IMR-90 (cell line): ENCODE measurements around the gene GGCT. TPM values are rescaled to one million over a fixed set of nuclear protein-coding genes. Genes with fewer than 3 reads are reported as not detected.

Experiments
- ATAC-seq: fragments of 200-7000 bp; cut with Tn5 transposase; 2 replicates; pipeline ENCODE4 v1.9.1; 2020; ENCODE audit warnings: low read depth, mild to moderate bottlenecking, moderate library complexity
- BruUV-seq: library from RNA; stranded (reverse); fragments of 400-500 nt; replicated peaks from 2 replicates; lab custom pipeline; 2021; lab: Mats Ljungman, UMichigan
- CTCF ChIA-PET: fragments of 300-600 bp; formaldehyde crosslinking; extraction: SDS; loops from one replicate; lab custom pipeline; 2021; ENCODE audit warnings: antibody characterized with exemption; lab: Yijun Ruan, JAX
- POLR2A ChIA-PET: fragments of 300-600 bp; sonication (Branson Sonifier 250); formaldehyde crosslinking; loops from one replicate; lab custom pipeline; 2022; ENCODE audit warnings: antibody characterized with exemption; ENCODE audit not compliant: unreplicated experiment; lab: Charles Lee
- DNase-seq: peaks from one replicate; pipeline ENCODE4 v3.0.0; 2013
- H2AFZ ChIP-seq: replicated peaks from 2 replicates; pipeline ENCODE3; 2013; ENCODE audit warnings: low read length, mild to moderate bottlenecking; ENCODE audit not compliant: poor library complexity
- H2AK5ac ChIP-seq: 2 replicates; pipeline ENCODE4 v1.6.1; 2013; ENCODE audit warnings: low read depth, low read length, inconsistent platforms
- H2AK9ac ChIP-seq: replicated peaks from 2 replicates; pipeline ENCODE3; 2013; ENCODE audit warnings: mild to moderate bottlenecking, low read depth, low read length, moderate library complexity; ENCODE audit not compliant: poor library complexity
- H2BK120ac ChIP-seq: 2 replicates; pipeline ENCODE4 v1.6.1; 2013; ENCODE audit warnings: low read depth, low read length, inconsistent platforms
- H2BK15ac ChIP-seq: 3 replicates; pipeline ENCODE4 v1.6.1; 2013; ENCODE audit warnings: low read depth, low read length, inconsistent platforms
- H2BK20ac ChIP-seq: 2 replicates; pipeline ENCODE4 v1.6.1; 2013; ENCODE audit warnings: low read depth, mild to moderate bottlenecking, inconsistent platforms, low read length, moderate library complexity
- H2BK5ac ChIP-seq: 2 replicates; pipeline ENCODE4 v1.6.1; 2013; ENCODE audit warnings: mild to moderate bottlenecking, low read depth, low read length, inconsistent platforms; ENCODE audit not compliant: poor library complexity, severe bottlenecking
- H3K14ac ChIP-seq: replicated peaks from 2 replicates; pipeline ENCODE4 v1.6.1; 2013; ENCODE audit warnings: low read depth, low read length, inconsistent platforms
- H3K18ac ChIP-seq: 2 replicates; pipeline ENCODE4 v1.6.1; 2013; ENCODE audit warnings: low read depth, low read length, control low read depth
- H3K23ac ChIP-seq: 2 replicates; pipeline ENCODE4 v1.6.1; 2013; ENCODE audit warnings: low read depth, low read length, inconsistent platforms
- H3K27ac ChIP-seq: 2 replicates; pipeline ENCODE4 v1.5.1; 2013; ENCODE audit warnings: mild to moderate bottlenecking, control low read depth, low read length; ENCODE audit not compliant: insufficient read depth
- H3K27me3 ChIP-seq: 2 replicates; pipeline ENCODE4 v1.6.1; 2013; ENCODE audit warnings: low read length; ENCODE audit not compliant: control insufficient read depth, insufficient read depth
- H3K36me3 ChIP-seq: 2 replicates; pipeline ENCODE4 v1.6.1; 2013; ENCODE audit warnings: low read length, mixed read lengths; ENCODE audit not compliant: control insufficient read depth, insufficient read depth
- H3K4ac ChIP-seq: 2 replicates; pipeline ENCODE4 v1.6.1; 2013; ENCODE audit warnings: low read depth, low read length, inconsistent platforms
- H3K4me1 ChIP-seq: 2 replicates; pipeline ENCODE4 v1.6.1; 2013; ENCODE audit warnings: low read length, mixed read lengths; ENCODE audit not compliant: control insufficient read depth, insufficient read depth
- H3K4me2 ChIP-seq: 2 replicates; pipeline ENCODE4 v1.6.1; 2013; ENCODE audit warnings: low read depth, mild to moderate bottlenecking, control low read depth, low read length, moderate library complexity
- H3K4me3 ChIP-seq: 2 replicates; pipeline ENCODE4 v1.5.1; 2013; ENCODE audit warnings: low read depth, mild to moderate bottlenecking, control low read depth, low read length, moderate library complexity; ENCODE audit not compliant: insufficient read depth
- H3K56ac ChIP-seq: 2 replicates; pipeline ENCODE4 v1.6.1; 2013; ENCODE audit warnings: low read length, inconsistent platforms; ENCODE audit not compliant: insufficient read depth; ENCODE audit errors: extremely low read depth
- H3K79me1 ChIP-seq, 2 experiments: 2 replicates each; pipeline ENCODE4 v1.6.1; 2013; ENCODE audit warnings: low read length in 2 of 2, inconsistent platforms in 1 of 2, low read depth in 1 of 2
- H3K9ac ChIP-seq: 2 replicates; pipeline ENCODE4 v1.6.1; 2013; ENCODE audit warnings: low read depth, low read length, control low read depth
- H3K9me1 ChIP-seq: 2 replicates; pipeline ENCODE4 v1.6.1; 2013; ENCODE audit warnings: low read length, inconsistent platforms; ENCODE audit not compliant: insufficient read depth
- H3K9me3 ChIP-seq: 2 replicates; pipeline ENCODE4 v1.6.1; 2013; ENCODE audit warnings: low read length; ENCODE audit not compliant: control insufficient read depth, insufficient read depth
- H4K20me1 ChIP-seq: 2 replicates; pipeline ENCODE4 v1.6.1; 2013; ENCODE audit warnings: low read length, inconsistent platforms; ENCODE audit not compliant: insufficient read depth
- H4K5ac ChIP-seq: 2 replicates; pipeline ENCODE4 v1.6.1; 2013; ENCODE audit warnings: mild to moderate bottlenecking, low read depth, low read length, control low read depth
- H4K8ac ChIP-seq, 2 experiments: 2 replicates each; pipeline ENCODE4 v1.6.1; 2013; ENCODE audit warnings: low read depth in 2 of 2, low read length in 2 of 2, control low read depth in 1 of 2, inconsistent platforms in 1 of 2
- H4K91ac ChIP-seq: 2 replicates; pipeline ENCODE4 v1.6.1; 2013; ENCODE audit warnings: low read depth, low read length, inconsistent platforms; ENCODE audit not compliant: insufficient read depth
- BHLHE40 ChIP-seq: fragments of 150-350 bp; IDR thresholded peaks from 2 replicates; pipeline ENCODE4 v1.6.1; 2016; ENCODE audit warnings: mild to moderate bottlenecking, low read depth, low read length
- CHD1 ChIP-seq: IDR thresholded peaks from 2 replicates; pipeline ENCODE4 v1.6.1; 2012; ENCODE audit warnings: low read depth, low read length, improper control_type of control experiment
- ELK1 ChIP-seq: fragments of 150-350 bp; IDR thresholded peaks from 2 replicates; pipeline ENCODE4 v1.6.1; 2016; ENCODE audit warnings: low read depth, mild to moderate bottlenecking, low read length, moderate library complexity, borderline replicate concordance
- FOS ChIP-seq: fragments of 150-350 bp; IDR thresholded peaks from 2 replicates; pipeline ENCODE4 v1.6.1; 2016; ENCODE audit warnings: low read depth, low read length
- MAFK ChIP-seq: IDR thresholded peaks from 2 replicates; pipeline ENCODE4 v1.6.1; 2012; ENCODE audit warnings: low read depth, low read length, improper control_type of control experiment
- MAZ ChIP-seq: IDR thresholded peaks from 2 replicates; pipeline ENCODE4 v1.6.1; 2012; ENCODE audit warnings: low read depth, mild to moderate bottlenecking, low read length, improper control_type of control experiment, moderate library complexity, borderline replicate concordance
- MXI1 ChIP-seq: IDR thresholded peaks from 2 replicates; pipeline ENCODE4 v1.6.1; 2012; ENCODE audit warnings: low read depth, mild to moderate bottlenecking, low read length, moderate library complexity, borderline replicate concordance
- NFE2L2 ChIP-seq: fragments of 150-350 bp; IDR thresholded peaks from 2 replicates; pipeline ENCODE4 v1.6.1; 2016; ENCODE audit warnings: low read depth, mild to moderate bottlenecking, low read length
- RAD21 ChIP-seq: IDR thresholded peaks from 2 replicates; pipeline ENCODE4 v1.6.1; 2012; ENCODE audit warnings: low read length, improper control_type of control experiment
- SMC3 ChIP-seq: fragments of 150-350 bp; IDR thresholded peaks from 2 replicates; pipeline ENCODE4 v1.6.1; 2016; ENCODE audit warnings: low read depth, mild to moderate bottlenecking, antibody characterized with exemption, low read length, moderate library complexity
- WGBS, 2 experiments: methylation state at CpG; one replicate each; pipeline versions ENCODE4 v1.1.5 to v1.1.7; 2013; ENCODE audit warnings: missing lambda C conversion rate in 2 of 2; ENCODE audit not compliant: insufficient read length in 1 of 2; ENCODE audit errors: extremely low coverage in 2 of 2; 5-methylcytosine and 5-hydroxymethylcytosine counted together
- dilution Hi-C: fragments of 300-500 bp; cut with HindIII; formaldehyde crosslinking; loops from one replicate; pipeline ENCODE4 v1.14.3; 2018; ENCODE audit warnings: low sequenced_read_pairs; ENCODE audit not compliant: unreplicated experiment
- in situ Hi-C: fragments of 300-500 bp; cut with MboI; formaldehyde crosslinking; loops from 3 replicates; pipeline ENCODE4 v1.14.3; 2019; ENCODE audit warnings: low sequenced_read_pairs, inconsistent platforms, mixed read lengths
- intact Hi-C: fragments of 100-400 bp; cut with micrococcal nuclease; formaldehyde crosslinking; loops from 2 replicates; pipeline ENCODE4 v1.10.0; 2022
- polyA plus RNA-seq, 3 experiments: library from polyadenylated mRNA; depleted of rRNA; stranded (reverse); fragments of >200 nt; gene quantifications; 2 replicates each; pipeline ENCODE4 v1.2.3, GENCODE V29; 2012; ENCODE audit warnings: low replicate concordance in 1 of 3
- total RNA-seq: library from RNA; depleted of rRNA; stranded (reverse); fragments of >200 nt; gene quantifications from 2 replicates; pipeline ENCODE4 v1.2.3, GENCODE V29; 2012
- TF ChIP-seq, protein P1 (sequence below): fragments of 150-350 bp; IDR thresholded peaks from 2 replicates; pipeline ENCODE4 v1.6.1; 2017; ENCODE audit warnings: mild to moderate bottlenecking, antibody characterized with exemption, low read length, low read depth

GGCT gene
- total and polyA plus RNA-seq, 2 of the 4 experiments (the other 2 are of a cell fraction): 12.0 to 18.6 TPM

GRCh38 chr7:30519122-30519521 lies 14.5 kb upstream of the GGCT start:
- Histone ChIP-seq H3K4me2 (no peak overlapping the region), H4K8ac (no peak overlapping the region), H2BK120ac (no peak overlapping the region), H3K27ac (no peak overlapping the region), H3K36me3 (no peaks in the 10 kb centered on the region), H3K14ac (no peak overlapping the region), H2AFZ (no peak overlapping the region), H3K4me1 (peaks cover 4% of the 10 kb centered on the region), H2BK15ac (no peak overlapping the region), H2BK20ac (no peak overlapping the region), H2BK5ac (no peak overlapping the region), H3K79me1 (no peaks in the 10 kb centered on the region), H2AK5ac (no peak overlapping the region), H3K18ac (no peak overlapping the region), H2AK9ac (no peak overlapping the region), H4K20me1 (no peaks in the 10 kb centered on the region), H3K27me3 (no peaks in the 10 kb centered on the region), H3K23ac (no peak overlapping the region), H3K9ac (no peak overlapping the region), H4K91ac (no peak overlapping the region), H3K9me3 (no peaks in the 10 kb centered on the region), H3K56ac (no peak overlapping the region), H3K4me3 (no peak overlapping the region), H3K4ac (no peak overlapping the region), H4K5ac (no peak overlapping the region), H3K9me1 (no peaks in the 10 kb centered on the region)
- ATAC-seq (no peak), DNase-seq (no peak)
- intact Hi-C loops (no loop called here), dilution Hi-C loops (no loop called here), in situ Hi-C loops (no loop called here)
- CTCF ChIA-PET: no interaction called here
- POLR2A ChIA-PET: no interaction called here
- no TSS peak for BruUV-seq
- TF ChIP-seq FOS: no peak
- no peak for TF ChIP-seq NFE2L2
- no peak for TF ChIP-seq MAFK
- TF ChIP-seq BHLHE40: no peak
- TF ChIP-seq CHD1: no peak
- no peak for TF ChIP-seq MXI1
- TF ChIP-seq RAD21: no peak
- TF ChIP-seq SMC3: no peak
- no peak for TF ChIP-seq MAZ
- TF ChIP-seq, protein P1, sequence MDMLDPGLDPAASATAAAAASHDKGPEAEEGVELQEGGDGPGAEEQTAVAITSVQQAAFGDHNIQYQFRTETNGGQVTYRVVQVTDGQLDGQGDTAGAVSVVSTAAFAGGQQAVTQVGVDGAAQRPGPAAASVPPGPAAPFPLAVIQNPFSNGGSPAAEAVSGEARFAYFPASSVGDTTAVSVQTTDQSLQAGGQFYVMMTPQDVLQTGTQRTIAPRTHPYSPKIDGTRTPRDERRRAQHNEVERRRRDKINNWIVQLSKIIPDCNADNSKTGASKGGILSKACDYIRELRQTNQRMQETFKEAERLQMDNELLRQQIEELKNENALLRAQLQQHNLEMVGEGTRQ: no peak
- TF ChIP-seq ELK1: no peak
- WGBS, 2 experiments: no CpG with 5 or more reads among the region's 3 CpGs
